ENCODE measurements around the gene CTTNBP2NL. TPM values are rescaled to one million over a fixed set of nuclear protein-coding genes. Genes with fewer than 3 reads are reported as not detected.
"Not testable (repeated sequence)": the region's sequence is repeated elsewhere in the genome, so short reads cannot be mapped to it uniquely, and the experiment has no call there.

CTTNBP2NL gene
- total RNA-seq, 1 donor from 2014 or later: 66.2 TPM

DNA sequence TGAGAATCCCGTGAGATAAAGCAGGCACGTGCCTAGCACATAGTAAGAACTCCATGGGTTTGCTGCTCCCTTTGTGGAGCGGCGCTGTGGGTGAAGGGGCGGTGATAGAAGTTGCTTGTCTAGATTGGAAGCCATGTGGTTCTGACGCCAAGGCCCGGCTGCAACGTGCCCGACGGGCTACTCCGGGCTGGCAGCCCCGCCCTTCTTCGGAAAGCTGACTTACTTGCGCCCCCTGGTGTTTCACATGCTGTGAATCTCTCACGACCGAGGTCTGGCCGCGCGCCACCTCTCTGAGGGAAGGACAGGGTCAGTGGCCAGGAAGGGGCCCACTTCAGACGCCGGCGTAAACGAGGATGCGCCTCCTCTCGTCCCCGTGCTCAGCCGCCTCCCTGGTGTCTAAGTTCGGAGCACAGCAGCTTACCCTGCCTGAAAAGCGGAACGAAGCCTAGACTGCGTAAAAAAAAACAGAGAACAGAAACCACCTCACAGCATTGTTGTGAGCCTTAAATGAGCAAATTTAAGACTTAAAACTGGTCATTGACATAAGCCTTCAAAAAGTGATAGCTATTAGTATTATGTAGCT lies 70.2 kb downstream of the CTTNBP2NL start:
- H3K4me1 Mint-ChIP-seq (ENCODE audit: low read depth, unreplicated experiment): peaks cover 24% of the 10 kb centered on the region
- H3K27ac Mint-ChIP-seq (ENCODE audit: unreplicated experiment): no peak overlapping the region
- peak; percentile 88 for TF ChIP-seq CTCF (IDR thresholded peaks at IDR 0.05; ENCODE audit: partially characterized antibody, unreplicated experiment)
- DNase-seq: peak; percentile 93
- peaks cover 12% of the 10 kb centered on the region for H3K27me3 Mint-ChIP-seq (ENCODE audit: unreplicated experiment)
- peaks cover 11% of the 10 kb centered on the region for H3K9me3 Mint-ChIP-seq (ENCODE audit: unreplicated experiment)
- H3K4me3 Mint-ChIP-seq (ENCODE audit: unreplicated experiment): peak overlapping the region; percentile 75
- no peaks in the 10 kb centered on the region for H3K36me3 Mint-ChIP-seq (ENCODE audit: unreplicated experiment)

DNA sequence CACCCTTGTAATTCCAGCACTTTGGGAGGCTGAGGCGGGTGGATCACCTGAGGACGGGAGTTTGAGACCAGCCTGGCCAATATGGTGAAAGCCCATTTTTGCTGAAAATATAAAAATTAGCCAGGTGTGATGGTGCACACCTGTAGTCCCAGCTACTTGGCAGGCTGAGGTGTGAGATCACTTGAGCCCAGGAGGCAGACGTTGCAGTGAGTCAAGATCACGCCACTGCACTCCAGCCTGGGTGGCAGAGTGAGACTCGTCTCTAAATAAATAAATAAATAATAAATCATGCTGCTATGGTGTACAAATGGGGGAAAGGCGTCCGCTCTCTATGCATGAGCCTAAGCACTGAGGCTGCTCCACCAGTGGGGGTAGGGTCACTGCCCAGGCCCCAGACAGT lies 74.3 kb downstream of the CTTNBP2NL start:
- H3K4me3 Mint-ChIP-seq (ENCODE audit: unreplicated experiment); H3K36me3 Mint-ChIP-seq (ENCODE audit: unreplicated experiment); H3K4me1 Mint-ChIP-seq (ENCODE audit: low read depth, unreplicated experiment); H3K27ac Mint-ChIP-seq (ENCODE audit: unreplicated experiment); DNase-seq: not testable (repeated sequence)
- Mint-ChIP-seq H3K9me3 (ENCODE audit: unreplicated experiment) (peaks cover 12% of the 10 kb centered on the region), H3K27me3 (ENCODE audit: unreplicated experiment) (peaks cover 10% of the 10 kb centered on the region)

- TF ChIP-seq CTCF (IDR thresholded peaks at IDR 0.05; ENCODE audit: partially characterized antibody, unreplicated experiment): no peak
- DNase-seq: no peak
- Mint-ChIP-seq H3K4me1 (ENCODE audit: low read depth, unreplicated experiment) (peaks cover 1% of the 10 kb centered on the region), H3K27me3 (ENCODE audit: unreplicated experiment) (peaks cover 4% of the 10 kb centered on the region), H3K27ac (ENCODE audit: unreplicated experiment) (no peak overlapping the region), H3K36me3 (ENCODE audit: unreplicated experiment) (no peaks in the 10 kb centered on the region), H3K4me3 (ENCODE audit: unreplicated experiment) (no peak overlapping the region), H3K9me3 (ENCODE audit: unreplicated experiment) (peaks cover 8% of the 10 kb centered on the region)
Observed at GRCh38 chr1:112470966-112471365, 75.0 kb downstream of the CTTNBP2NL start.

DNA sequence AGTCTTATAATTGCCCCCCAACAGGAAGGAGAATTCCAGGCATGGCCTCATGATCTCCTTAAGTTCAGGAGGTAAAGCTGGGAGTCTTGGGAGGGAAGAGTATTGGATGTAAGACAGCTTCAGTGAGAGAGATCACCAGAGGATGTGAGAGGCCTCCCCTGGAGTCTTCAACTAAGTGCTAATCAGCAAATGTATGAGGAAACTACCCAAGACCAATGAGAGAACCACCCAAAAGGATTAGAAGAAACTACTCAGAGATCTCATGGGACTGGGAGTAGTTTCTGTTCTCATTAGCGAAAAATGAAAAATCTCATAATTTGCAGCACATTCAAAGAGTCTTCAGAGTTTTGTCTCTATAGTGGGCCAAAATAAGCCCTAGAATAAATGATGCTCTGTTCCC lies 76.1 kb downstream of the CTTNBP2NL start:
- DNase-seq: no peak
- no peaks in the 10 kb centered on the region for H3K27me3 Mint-ChIP-seq (ENCODE audit: unreplicated experiment)
- H3K4me3 Mint-ChIP-seq (ENCODE audit: unreplicated experiment): no peak overlapping the region
- peaks cover 8% of the 10 kb centered on the region for H3K9me3 Mint-ChIP-seq (ENCODE audit: unreplicated experiment)
- no peaks in the 10 kb centered on the region for H3K4me1 Mint-ChIP-seq (ENCODE audit: low read depth, unreplicated experiment)
- H3K36me3 Mint-ChIP-seq (ENCODE audit: unreplicated experiment): peaks cover 5% of the 10 kb centered on the region
- TF ChIP-seq CTCF (IDR thresholded peaks at IDR 0.05; ENCODE audit: partially characterized antibody, unreplicated experiment): no peak
- H3K27ac Mint-ChIP-seq (ENCODE audit: unreplicated experiment): no peak overlapping the region

- no peak overlapping the region for H3K4me3 Mint-ChIP-seq (ENCODE audit: unreplicated experiment)
- DNase-seq: no peak
- no peak overlapping the region for H3K27ac Mint-ChIP-seq (ENCODE audit: unreplicated experiment)
- no peaks in the 10 kb centered on the region for H3K4me1 Mint-ChIP-seq (ENCODE audit: low read depth, unreplicated experiment)
- peaks cover 10% of the 10 kb centered on the region for H3K9me3 Mint-ChIP-seq (ENCODE audit: unreplicated experiment)
- TF ChIP-seq CTCF (IDR thresholded peaks at IDR 0.05; ENCODE audit: partially characterized antibody, unreplicated experiment): no peak
- H3K36me3 Mint-ChIP-seq (ENCODE audit: unreplicated experiment): peaks cover 25% of the 10 kb centered on the region
- H3K27me3 Mint-ChIP-seq (ENCODE audit: unreplicated experiment): no peaks in the 10 kb centered on the region
Observed at GRCh38 chr1:112477550-112477949, 81.5 kb downstream of the CTTNBP2NL start.
